Daoy (cell line): ENCODE data around the gene SFXN5. TPM values are rescaled to one million over a fixed set of nuclear protein-coding genes. Genes with fewer than 3 reads are reported as not detected.
A peak's percentile ranks its signal among the peaks of the same experiment; 100 is the strongest.

Source experiments
- DNase-seq: peaks from one replicate; pipeline ENCODE4 v3.0.0-alpha.2; 2015; ENCODE audit warnings: low read depth
- total RNA-seq: library from RNA; depleted of rRNA; stranded (reverse); fragments of >200 nt; shearing (Covaris generic); gene quantifications from 2 replicates; pipeline ENCODE4 v1.2.3, GENCODE V29; 2014

Gene SFXN5
- total RNA-seq, 1 experiment from 2014 or later = 11.0 TPM

GRCh38 chr2:72925328-72925943, 146.1 kb downstream of the SFXN5 start:
- DNase-seq = no peak

- DNase-seq = no peak
Observed at GRCh38 chr2:72924353-72925240, 146.9 kb downstream of the SFXN5 start.

- DNase-seq = no peak
Observed at GRCh38 chr2:72923833-72924352, 147.6 kb downstream of the SFXN5 start.

GRCh38 chr2:72921853-72922252, 149.7 kb downstream of the SFXN5 start:
- DNase-seq = no peak

GRCh38 chr2:72921088-72921851, 150.2 kb downstream of the SFXN5 start:
- DNase-seq = no peak

GRCh38 chr2:72920318-72921087, 151.0 kb downstream of the SFXN5 start:
- DNase-seq = peak; percentile 54

- no peak for DNase-seq
Observed at GRCh38 chr2:72919414-72920317, 151.8 kb downstream of the SFXN5 start.

- peak; percentile 27 for DNase-seq
Observed at GRCh38 chr2:72917877-72918553, 153.5 kb downstream of the SFXN5 start.

- DNase-seq = peak; percentile 83
Observed at GRCh38 chr2:72917138-72917876, 154.2 kb downstream of the SFXN5 start, which contains the start of gene EMX1. Gene EMX1, plus strand, starts transcription at chr2:72917519. Its CDS starts 334 bp downstream, at chr2:72917853.

GRCh38 chr2:72916743-72917137, 154.8 kb downstream of the SFXN5 start:
- peak; percentile 44 for DNase-seq

GRCh38 chr2:72915907-72916742, 155.4 kb downstream of the SFXN5 start:
- DNase-seq = peak; percentile 87

- no peak for DNase-seq
Observed at GRCh38 chr2:72915320-72915906, 156.1 kb downstream of the SFXN5 start.

- DNase-seq = no peak
Observed at GRCh38 chr2:72914589-72915319, 156.8 kb downstream of the SFXN5 start.

GRCh38 chr2:72914206-72914559, 157.3 kb downstream of the SFXN5 start:
- no peak for DNase-seq

- no peak for DNase-seq
Observed at GRCh38 chr2:72913486-72914205, 157.9 kb downstream of the SFXN5 start.

GRCh38 chr2:72911256-72911655, 160.3 kb downstream of the SFXN5 start:
- no peak for DNase-seq
